Effector CD4-positive, alpha-beta T cell (primary cell): ENCODE measurements around the gene CD300LF.

ENCODE experiments used
- DNase-seq: peaks from one replicate; pipeline ENCODE4 v3.0.0-alpha.2; 2020

Gene CD300LF

DNA sequence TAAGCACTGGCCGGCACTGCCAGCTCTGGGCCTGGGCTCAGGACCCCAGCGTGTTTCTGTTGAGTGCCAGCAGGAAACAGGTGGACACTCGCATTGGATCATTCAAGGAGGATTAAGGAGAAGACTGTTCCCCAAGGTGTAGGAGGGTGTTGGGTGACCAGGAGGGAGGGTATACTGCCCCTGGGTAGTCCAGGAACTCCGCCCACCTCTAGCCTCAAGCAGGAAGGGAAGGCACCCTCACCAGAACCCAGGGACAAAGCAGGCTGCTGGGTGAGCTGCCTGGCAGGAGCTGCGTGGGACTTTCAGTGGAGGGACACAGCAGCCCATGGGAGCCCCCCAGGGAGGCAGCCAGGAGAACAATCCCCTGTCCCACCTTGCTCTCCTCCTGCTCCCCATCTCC, 16.6 kb upstream of the CD300LF start:
- no peak for DNase-seq

DNA sequence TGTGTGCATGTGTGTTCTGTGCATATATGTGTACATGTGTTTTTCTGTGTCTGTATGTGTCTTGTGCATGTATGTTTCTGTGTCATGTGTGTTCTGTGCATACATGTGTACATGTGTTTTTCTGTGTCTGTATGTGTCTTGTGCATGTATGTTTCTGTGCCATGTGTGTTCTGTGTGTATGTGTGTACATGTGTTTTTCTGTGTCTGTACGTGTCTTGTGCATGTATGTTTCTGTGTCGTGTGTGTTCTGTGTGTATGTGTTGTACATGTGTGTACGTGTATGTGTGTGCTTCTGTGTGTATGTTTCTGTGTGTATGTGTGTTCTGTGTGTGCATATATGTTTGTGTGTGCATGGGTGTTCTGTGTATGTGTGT, 16.0 kb upstream of the CD300LF start:
- no peak for DNase-seq

- no peak for DNase-seq
Observed at GRCh38 chr17:74728033-74728701, 15.4 kb upstream of the CD300LF start.

GRCh38 chr17:74725111-74725510, 12.4 kb upstream of the CD300LF start:
- DNase-seq = no peak

DNA sequence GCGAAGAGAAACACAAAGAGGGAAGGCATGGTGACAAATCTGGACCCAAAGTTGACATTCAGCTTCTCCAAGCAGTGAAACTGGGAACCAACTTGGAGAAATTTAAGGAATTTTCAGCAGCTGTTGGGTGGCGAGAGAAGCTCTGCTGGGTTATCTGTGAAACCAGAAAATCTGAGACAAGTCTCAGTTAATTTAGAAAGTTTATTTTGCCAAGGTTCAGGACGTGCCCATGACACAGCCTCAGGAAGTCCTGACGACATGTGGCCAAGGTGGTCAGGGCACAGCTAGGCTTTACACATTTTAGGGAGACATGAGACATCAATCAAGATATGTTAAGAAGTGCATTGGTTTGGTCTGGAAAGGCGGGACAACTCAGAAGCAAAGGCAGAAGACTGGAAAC, 11.2 kb upstream of the CD300LF start:
- DNase-seq = no peak

GRCh38 chr17:74722782-74723181, 10.1 kb upstream of the CD300LF start:
- DNase-seq = no peak

DNA sequence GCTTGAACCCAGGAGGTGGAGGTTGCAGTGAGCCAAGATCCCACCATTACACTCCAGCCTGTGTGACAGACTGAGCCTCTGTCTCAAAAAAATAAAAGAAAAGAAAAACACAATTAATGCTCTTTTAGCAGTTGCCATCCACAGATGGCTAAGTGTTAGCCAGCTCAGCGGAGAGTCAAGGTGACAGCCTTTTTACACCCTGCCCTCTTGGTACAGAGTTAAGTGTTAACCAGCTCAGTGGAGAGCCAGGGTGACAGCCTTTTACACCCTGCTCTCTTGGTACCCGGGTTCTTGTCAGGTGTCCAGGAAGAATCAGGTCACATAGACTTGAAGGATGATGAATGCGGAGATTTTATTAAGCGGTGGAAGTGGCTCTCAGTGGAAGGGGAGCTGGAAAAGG, 7.8 kb upstream of the CD300LF start:
- DNase-seq = no peak

GRCh38 chr17:74715144-74715543, 2.4 kb upstream of the CD300LF start:
- no peak for DNase-seq

GRCh38 chr17:74713171-74713755, 540 bp upstream of the CD300LF start:
- no peak for DNase-seq

GRCh38 chr17:74712301-74712700, 422 bp downstream of the CD300LF start:
- DNase-seq = no peak

DNA sequence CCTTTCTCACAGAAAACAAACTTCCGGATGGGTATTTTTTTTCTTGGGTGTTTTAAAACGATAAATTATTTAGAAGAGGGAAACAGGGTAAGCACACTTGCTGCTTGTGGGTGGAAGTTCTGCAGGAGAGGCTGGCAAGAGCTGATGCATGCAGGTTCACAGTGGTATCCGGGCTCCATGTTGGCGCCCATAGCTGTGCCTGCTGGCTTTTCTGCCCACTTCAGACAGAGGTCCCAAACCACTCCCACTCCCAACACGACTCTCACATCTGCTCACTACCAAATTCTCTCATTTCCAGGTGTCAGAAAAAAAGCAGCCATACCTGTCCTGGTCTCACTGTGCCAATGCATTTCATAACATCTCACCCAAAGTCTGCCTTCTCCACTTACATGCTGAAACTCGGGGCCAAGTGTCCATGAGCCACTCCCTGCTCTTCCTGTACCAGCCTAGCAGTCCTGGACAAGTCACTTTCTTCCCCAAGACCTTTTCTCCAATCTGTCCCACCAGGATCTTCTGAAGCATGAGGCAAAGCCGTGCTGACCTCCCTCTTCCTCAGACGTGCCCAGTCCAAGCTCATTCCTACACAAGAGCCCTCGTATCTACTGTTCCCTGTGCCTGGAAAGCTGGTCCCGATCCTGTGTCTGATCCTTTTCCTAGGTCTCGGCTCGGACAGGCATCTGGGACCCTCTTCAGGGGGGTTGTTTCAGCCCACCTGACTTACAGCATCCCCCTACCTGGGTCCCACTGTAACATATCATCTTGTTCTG, 1.5 kb downstream of the CD300LF start:
- DNase-seq = no peak

GRCh38 chr17:74704544-74704943, 8.2 kb downstream of the CD300LF start:
- DNase-seq = no peak

DNA sequence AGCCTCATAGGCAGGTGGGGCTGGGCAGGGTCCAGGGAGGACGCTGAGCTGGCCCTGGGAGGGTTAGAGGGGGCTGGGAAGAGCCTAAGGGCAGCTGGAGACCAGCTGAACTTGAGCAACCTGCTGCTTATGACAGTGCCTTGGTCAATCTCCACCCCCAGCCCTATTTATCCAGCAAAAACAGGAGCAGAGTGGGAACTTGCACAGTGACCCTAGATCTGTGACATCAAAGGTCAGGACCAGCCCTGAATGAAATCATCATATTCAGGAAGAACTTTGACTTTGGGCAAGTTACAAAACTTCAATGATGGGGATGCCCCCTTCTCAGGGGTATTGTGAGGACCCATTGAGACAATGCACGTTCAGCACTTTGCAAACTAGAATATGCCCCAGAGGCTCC, 9.4 kb downstream of the CD300LF start:
- no peak for DNase-seq

- DNase-seq = no peak
Observed at GRCh38 chr17:74702116-74702871, 10.4 kb downstream of the CD300LF start.

GRCh38 chr17:74699236-74699635, 13.5 kb downstream of the CD300LF start:
- DNase-seq = no peak

GRCh38 chr17:74698069-74698468, 14.7 kb downstream of the CD300LF start:
- DNase-seq = no peak

- no peak for DNase-seq
Observed at GRCh38 chr17:74697515-74697914, 15.2 kb downstream of the CD300LF start.

DNA sequence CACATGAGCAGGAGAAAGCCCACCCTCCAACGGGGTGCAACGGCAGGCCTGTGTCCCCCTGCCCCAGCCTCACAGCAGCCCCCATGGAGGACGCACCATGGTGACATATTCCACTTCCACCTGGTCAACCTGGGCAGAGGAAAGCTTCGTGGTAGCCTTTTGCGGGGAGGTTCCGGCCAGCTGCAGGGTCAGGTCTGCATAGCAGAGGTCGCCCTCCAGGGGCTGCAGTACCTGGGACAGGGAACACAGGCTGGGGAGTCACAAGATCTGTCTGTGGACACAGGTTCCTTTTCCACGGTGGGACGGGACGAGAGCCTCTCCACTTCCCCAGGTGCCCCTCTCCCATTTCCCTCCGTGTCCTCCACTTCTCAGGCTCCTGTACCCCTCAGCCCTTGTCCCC, 17.1 kb downstream of the CD300LF start:
- DNase-seq = no peak

DNA sequence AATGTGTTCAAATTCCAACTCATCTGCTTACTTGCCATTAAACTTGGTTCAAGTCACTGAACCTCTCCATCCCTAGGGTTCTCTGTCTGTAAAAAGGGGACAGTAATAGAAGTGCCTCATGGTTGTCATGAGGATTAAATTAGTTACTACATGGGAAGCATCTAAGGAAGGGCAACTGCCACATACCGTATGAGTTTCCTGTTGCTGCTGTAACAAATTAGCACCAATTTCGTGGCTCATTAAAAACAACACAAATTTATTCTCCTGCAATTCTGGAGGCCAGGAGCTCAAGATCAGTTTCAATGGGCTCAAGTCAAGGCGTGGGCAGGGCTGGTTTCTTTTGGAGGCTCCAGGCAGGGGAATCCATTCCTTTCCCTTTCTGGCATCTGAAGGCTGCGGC, 18.6 kb downstream of the CD300LF start:
- no peak for DNase-seq

DNA sequence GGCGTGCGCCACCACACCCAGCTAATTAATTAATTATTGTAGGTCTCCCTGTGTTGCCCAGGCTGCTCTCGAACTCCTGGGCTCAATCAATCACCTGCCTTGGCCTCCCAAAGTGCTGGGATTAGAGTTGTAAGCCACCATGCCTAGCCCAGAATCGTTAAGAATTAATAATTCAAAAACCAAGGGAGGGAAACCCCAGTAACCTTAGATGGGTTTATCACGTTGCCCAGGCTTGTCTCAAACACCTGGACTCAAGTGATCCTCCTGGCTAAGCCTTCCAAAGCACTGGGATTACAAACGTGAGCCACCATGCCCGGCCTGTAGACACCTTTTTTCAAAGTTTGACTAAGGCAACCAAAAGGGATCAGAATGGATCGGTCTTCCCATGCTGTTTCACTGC, 21.6 kb downstream of the CD300LF start:
- no peak for DNase-seq

GRCh38 chr17:74690409-74690825, 22.3 kb downstream of the CD300LF start:
- no peak for DNase-seq

DNA sequence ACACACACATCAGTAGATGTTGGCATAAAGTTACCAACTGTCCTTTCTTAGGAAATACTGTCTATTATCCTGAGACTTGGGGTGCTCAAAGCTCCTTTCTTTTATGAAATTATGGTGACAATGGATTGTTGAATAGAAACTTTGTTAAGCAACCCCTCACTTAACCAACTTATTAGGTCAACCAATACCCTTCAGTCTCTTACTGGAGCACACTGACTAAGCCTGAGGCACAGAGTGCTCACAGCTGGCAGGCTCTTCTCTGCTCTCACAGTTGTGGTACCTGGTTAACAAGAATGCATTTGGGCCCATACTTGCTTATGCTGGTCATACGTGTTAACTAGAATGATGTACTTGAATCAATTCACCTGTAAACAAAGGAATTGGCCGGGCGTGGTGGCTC, 24.8 kb downstream of the CD300LF start:
- DNase-seq = no peak

- no peak for DNase-seq
Observed at GRCh38 chr17:74686761-74687160, 26.0 kb downstream of the CD300LF start.
